Subcutaneous adipose tissue (tissue), 4 donors: ENCODE measurements around the gene HYPK. TPM values are rescaled to one million over a fixed set of nuclear protein-coding genes. Genes with fewer than 3 reads are reported as not detected.

ENCODE experiments used
- total RNA-seq, 4 donors: library from RNA; depleted of rRNA; stranded (reverse); fragments of >200 nt; gene quantifications; one replicate each; pipeline ENCODE4 v1.1.0, GENCODE V29; 2016
- TF ChIP-seq, protein P1 (sequence below): fragments of 450-650 bp; IDR thresholded peaks from one replicate; pipeline ENCODE4 v1.5.1; 2016; ENCODE audit warnings: low read depth, mild to moderate bottlenecking, control low read depth, antibody characterized with exemption, moderate library complexity

The HYPK gene
- total RNA-seq, 4 donors from 2014 or later: 10.4 to 36.8 (median 15.9) TPM

DNA sequence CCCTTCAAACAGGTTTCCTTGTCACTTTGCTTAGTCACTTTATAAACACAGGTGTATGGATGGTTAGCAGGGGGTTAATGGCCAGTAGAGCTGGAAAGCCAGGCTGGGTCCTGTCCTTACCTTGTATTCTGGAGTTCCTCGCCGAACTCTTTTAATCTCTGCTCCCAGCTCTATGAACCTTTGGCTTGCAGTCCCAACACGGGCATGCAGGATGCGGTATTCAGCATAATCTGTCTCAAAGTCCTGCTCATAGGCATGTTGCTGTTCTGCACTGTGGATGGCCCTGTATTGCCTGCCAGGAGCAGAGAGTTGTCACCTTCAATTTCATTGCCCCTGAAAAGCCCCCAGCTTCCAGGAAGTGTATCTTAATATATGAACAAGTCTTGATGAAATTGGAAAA, 26.3 kb upstream of the HYPK start:
- TF ChIP-seq, protein P1, sequence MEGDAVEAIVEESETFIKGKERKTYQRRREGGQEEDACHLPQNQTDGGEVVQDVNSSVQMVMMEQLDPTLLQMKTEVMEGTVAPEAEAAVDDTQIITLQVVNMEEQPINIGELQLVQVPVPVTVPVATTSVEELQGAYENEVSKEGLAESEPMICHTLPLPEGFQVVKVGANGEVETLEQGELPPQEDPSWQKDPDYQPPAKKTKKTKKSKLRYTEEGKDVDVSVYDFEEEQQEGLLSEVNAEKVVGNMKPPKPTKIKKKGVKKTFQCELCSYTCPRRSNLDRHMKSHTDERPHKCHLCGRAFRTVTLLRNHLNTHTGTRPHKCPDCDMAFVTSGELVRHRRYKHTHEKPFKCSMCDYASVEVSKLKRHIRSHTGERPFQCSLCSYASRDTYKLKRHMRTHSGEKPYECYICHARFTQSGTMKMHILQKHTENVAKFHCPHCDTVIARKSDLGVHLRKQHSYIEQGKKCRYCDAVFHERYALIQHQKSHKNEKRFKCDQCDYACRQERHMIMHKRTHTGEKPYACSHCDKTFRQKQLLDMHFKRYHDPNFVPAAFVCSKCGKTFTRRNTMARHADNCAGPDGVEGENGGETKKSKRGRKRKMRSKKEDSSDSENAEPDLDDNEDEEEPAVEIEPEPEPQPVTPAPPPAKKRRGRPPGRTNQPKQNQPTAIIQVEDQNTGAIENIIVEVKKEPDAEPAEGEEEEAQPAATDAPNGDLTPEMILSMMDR: no peak

DNA sequence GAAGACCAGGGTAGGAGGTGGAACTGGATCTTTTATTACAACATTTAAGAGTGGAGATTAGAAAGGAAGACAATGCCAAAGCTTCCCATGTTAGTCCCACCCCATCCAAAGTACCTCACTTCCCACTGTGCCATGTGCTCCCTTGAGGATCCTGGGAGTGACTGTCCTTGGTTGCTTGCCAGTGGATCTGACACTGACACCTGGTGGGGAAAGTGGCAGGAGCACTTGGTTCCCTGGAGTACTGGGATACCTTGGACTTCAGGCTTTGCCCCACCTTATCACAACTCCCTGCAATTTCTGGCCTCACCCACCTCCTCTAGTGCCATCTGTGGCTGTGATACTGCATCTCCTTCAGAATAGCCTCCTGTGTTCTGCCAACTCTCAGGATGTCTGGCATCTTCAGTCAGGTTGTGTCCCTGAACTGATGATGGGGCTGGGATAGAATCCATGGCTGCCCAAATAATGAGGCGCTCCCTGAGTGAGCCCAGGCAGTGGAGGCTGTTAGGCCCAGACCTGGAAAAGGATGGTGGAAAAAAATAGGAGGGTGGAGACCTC, 24.9 kb upstream of the HYPK start:
- TF ChIP-seq, protein P1: no peak

DNA sequence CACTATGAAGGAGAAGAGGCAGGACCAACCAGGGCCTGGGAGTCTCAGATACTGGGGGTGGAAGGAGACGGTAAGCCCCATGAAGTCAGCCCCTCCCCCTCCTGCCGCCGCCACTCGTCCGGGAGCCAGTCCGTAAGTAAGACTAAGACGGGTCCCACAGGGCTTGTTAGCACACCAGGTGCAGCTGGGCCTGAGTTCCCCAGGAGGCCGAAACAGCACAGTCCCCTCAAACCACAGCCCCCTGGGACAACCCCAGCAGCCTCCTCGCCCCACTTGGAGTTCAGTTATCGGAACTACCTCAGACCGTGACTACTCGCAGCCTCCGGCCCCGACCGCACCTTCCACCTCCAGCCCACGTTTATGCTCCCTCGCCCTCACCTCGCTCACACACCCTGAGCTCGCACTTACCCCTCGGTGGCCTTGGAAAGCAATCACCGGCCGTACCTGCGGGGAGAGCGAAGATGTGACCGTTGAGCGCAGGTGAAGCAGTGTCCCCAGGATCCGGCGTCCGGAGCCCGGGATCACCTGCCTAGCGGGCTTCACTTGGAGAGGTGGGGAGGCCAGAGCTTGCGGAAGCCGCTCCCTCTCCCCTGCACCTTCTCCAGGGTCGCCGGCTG, 24.2 kb upstream of the HYPK start:
- TF ChIP-seq, protein P1: no peak

DNA sequence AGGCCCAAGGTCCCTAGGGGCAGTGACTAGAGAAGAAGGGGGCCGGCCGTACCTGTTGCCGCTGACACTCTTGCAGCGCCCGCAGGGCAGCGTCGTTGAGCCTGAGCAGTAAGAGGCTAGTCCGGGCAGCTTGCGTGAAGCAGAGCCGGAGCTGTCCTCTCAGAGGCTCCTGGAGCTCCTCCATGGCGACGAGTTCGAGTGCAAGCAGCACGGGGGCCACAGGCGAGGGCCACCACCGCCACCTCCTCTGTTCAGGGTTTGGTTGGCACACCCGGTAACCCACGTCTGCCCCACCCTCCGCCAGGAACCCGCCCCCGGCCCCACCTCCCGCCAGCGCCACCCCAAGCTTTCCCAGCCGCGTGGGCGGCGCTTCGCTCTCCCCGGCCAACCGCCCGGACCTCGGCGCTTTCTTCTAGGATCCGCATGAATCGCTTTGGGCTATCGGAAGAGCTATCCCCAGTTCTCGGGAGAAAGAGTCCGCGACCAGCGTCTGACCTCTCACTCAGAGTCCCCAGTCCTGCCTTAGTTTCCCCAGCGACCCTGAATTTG, 23.6 kb upstream of the HYPK start, which contains the start of gene ELL3:
ELL3 (minus strand) TSS at position 249 of the 549 bp plus-strand sequence; CDS start at position 184, 65 bp downstream.
- TF ChIP-seq, protein P1: no peak

DNA sequence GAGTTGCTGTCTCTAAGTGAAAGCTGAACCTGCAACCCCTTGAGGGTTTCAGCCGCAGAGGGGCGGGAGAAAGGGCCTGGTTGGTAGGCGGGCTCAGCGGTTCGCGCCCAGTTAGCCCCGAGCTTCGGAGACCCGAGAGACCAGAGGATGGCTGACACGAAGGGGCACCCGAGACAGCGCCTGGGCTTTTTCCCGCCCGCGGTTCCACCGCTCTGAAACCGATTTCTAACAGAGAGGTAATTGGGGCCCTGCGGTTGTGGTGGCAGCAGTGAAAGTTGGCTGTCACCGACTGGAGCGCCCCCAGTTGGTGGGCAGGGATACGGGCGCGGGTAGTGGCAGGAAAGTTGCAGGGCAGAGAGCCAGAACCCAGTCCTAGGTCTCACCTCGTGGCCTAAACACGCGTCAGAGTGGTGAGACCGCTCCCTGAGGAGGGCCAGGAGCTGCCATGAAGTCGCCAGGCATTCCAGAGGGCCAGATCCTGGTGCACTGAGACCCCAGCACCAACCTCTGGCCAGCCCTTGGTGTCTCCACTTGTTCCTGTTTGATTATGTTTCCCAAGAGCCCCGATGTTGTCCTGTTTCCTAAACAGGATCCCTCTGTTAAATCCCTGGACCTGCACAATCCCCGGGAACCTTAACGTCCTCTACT, 23.0 kb upstream of the HYPK start:
- TF ChIP-seq, protein P1: no peak

DNA sequence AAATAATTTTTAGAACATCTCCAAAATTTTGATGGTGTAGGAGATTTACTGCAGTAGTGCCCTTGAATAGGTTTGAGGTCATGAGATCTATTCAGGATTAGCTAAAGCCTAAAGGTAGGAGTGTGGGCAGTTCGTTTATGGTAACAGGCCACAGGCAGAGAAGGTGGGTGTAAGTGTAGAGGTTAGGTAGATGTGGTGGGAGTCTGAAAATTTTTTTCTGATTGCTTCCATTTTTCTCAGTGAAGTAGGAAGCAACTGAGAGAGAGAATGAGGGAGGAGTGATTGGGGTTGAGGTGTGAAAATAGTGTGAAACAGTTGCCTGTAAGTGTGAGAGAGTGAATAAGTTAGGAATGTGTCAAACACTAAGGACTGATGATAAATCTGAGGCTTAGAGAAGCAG, 21.4 kb upstream of the HYPK start:
- TF ChIP-seq, protein P1: no peak

DNA sequence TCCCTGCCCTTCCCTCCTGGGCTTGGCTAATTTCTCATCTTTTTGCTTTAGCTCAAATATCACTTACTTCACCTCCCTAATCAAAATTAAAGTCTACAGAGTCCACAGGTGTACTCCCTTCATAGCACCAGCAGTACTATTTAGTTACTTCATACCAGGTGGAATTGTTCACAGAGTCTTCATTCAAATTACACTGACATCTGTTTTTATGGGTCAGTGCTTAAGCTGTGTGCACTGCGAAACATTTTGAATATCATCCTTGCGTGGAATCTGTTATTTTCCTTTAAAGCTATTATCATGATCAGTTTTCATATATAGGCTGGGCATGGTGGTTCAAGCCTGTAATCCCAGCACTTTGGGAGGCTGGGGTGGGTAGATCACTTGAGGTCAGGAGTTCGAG, 11.0 kb upstream of the HYPK start:
- TF ChIP-seq, protein P1: no peak
